A549 (cell line): ENCODE results near the gene GSK3B. TPM values are rescaled to one million over a fixed set of nuclear protein-coding genes. Genes with fewer than 3 reads are reported as not detected.
"Not testable (repeated sequence)": the region's sequence is repeated elsewhere in the genome, so short reads cannot be mapped to it uniquely, and the experiment has no call there.

ENCODE experiments used
- ATAC-seq, 2 experiments: fragments of 200-7000 bp in 1 of 2; fragments of >200 bp in 1 of 2; cut with Nextera tagmentation in 1 of 2; cut with Tn5 transposase in 1 of 2; 3 replicates each; pipeline versions ENCODE4 v1.8.0 to v1.9.1; 2018 to 2020; ENCODE audit warnings: mild to moderate bottlenecking in 1 of 2, moderate library complexity in 1 of 2
- CTCF ChIA-PET: fragments of 300-600 bp; sonication (Branson Sonifier 250); formaldehyde crosslinking; extraction: SDS; loops from one replicate; lab custom pipeline; 2021; ENCODE audit warnings: antibody characterized with exemption, inconsistent platforms; lab: Yijun Ruan, JAX
- POLR2A ChIA-PET: fragments of 350-600 bp; formaldehyde crosslinking; extraction: SDS; loops from one replicate; lab custom pipeline; 2021; ENCODE audit warnings: antibody characterized with exemption, inconsistent platforms; lab: Yijun Ruan, JAX
- DNase-seq, 2 experiments: peaks; one replicate each; pipeline versions ENCODE4 v3.0.0 to v3.0.0-alpha.2; 2011 to 2016; ENCODE audit warnings: low read depth in 1 of 2, low spot score in 1 of 2
- FAIRE-seq: peaks from 2 replicates; lab custom pipeline; 2011; peaks lifted over from hg19 to GRCh38; lab: Jason Lieb, UNC
- H3K27ac ChIP-seq, 2 experiments: fragments of >200 bp; sonication (Bioruptor Twin); formaldehyde crosslinking; 3 replicates each; pipeline ENCODE4 v1.5.1; 2016 to 2017
- H3K4me1 ChIP-seq: fragments of >200 bp; sonication (Bioruptor Twin); formaldehyde crosslinking; 3 replicates; pipeline ENCODE4 v1.6.1; 2016
- H3K4me2 ChIP-seq: fragments of >200 bp; sonication (Bioruptor Twin); formaldehyde crosslinking; 3 replicates; pipeline ENCODE4 v1.6.1; 2016
- H3K4me3 ChIP-seq: fragments of >200 bp; sonication (Bioruptor Twin); formaldehyde crosslinking; 3 replicates; pipeline ENCODE4 v1.5.1; 2016
- H3K9me3 ChIP-seq: fragments of >200 bp; sonication (Bioruptor Twin); formaldehyde crosslinking; 3 replicates; pipeline ENCODE4 v1.6.1; 2016
- EHF ChIP-seq: fragments of 250-450 bp; sonication (Bioruptor Pico); IDR thresholded peaks from 2 replicates; pipeline ENCODE4 v1.5.0; 2020; ENCODE audit warnings: mild to moderate bottlenecking
- EP300 ChIP-seq, 2 experiments: fragments of >200 bp; sonication (Bioruptor Twin); formaldehyde crosslinking; IDR thresholded peaks; 2 replicates in 1 of 2; 3 replicates in 1 of 2; pipeline ENCODE4 v1.6.1; 2016 to 2017
- ESRRA ChIP-seq: fragments of 150-350 bp; IDR thresholded peaks from 2 replicates; pipeline ENCODE4 v1.6.1; 2014; ENCODE audit warnings: mild to moderate bottlenecking, low read length, borderline replicate concordance
- HOXB13 ChIP-seq: fragments of 250-450 bp; sonication (Bioruptor Pico); IDR thresholded peaks from 2 replicates; pipeline ENCODE4 v1.5.0; 2020; ENCODE audit warnings: low read depth, mild to moderate bottlenecking, moderate library complexity
- JUN ChIP-seq, 2 experiments: fragments of >200 bp; sonication (Bioruptor Twin); formaldehyde crosslinking; IDR thresholded peaks; 2 replicates in 1 of 2; 3 replicates in 1 of 2; pipeline ENCODE4 v1.6.1; 2016 to 2017
- KDM5A ChIP-seq: fragments of 200-600 bp; sonication (generic); IDR thresholded peaks from 2 replicates; pipeline ENCODE4 v1.6.1; 2016; ENCODE audit warnings: antibody characterized with exemption, mild to moderate bottlenecking
- POLR2AphosphoS2 ChIP-seq: conservative IDR thresholded peaks from 2 replicates; pipeline ENCODE4 v1.6.1; 2012; ENCODE audit warnings: low read length, improper control_type of control experiment, inconsistent platforms
- RAD21 ChIP-seq, 2 experiments: fragments of >200 bp in 1 of 2; sonication (Bioruptor Twin) in 1 of 2; formaldehyde crosslinking in 1 of 2; IDR thresholded peaks in 1 of 2; conservative IDR thresholded peaks in 1 of 2; 2 replicates in 1 of 2; 3 replicates in 1 of 2; pipeline ENCODE4 v1.6.1; 2012 to 2018; ENCODE audit warnings: inconsistent platforms in 1 of 2
- RCOR1 ChIP-seq: fragments of 150-350 bp; IDR thresholded peaks from 2 replicates; pipeline ENCODE4 v1.6.1; 2014; ENCODE audit warnings: antibody characterized with exemption, low read length, low read depth
- RNF2 ChIP-seq: fragments of 200-600 bp; sonication (generic); IDR thresholded peaks from 2 replicates; pipeline ENCODE4 v1.6.1; 2016; ENCODE audit warnings: low read depth, mild to moderate bottlenecking, antibody characterized with exemption, moderate library complexity, borderline replicate concordance
- SREBF2 ChIP-seq: fragments of 450-650 bp; IDR thresholded peaks from 2 replicates; pipeline ENCODE4 v1.6.1; 2014; ENCODE audit warnings: mild to moderate bottlenecking, moderate library complexity
- TFCP2L1 ChIP-seq: fragments of 250-450 bp; sonication (Bioruptor Pico); IDR thresholded peaks from 2 replicates; pipeline ENCODE4 v1.5.0; 2021; ENCODE audit warnings: mild to moderate bottlenecking
- ZC3H11A ChIP-seq: fragments of 450-650 bp; IDR thresholded peaks from 2 replicates; pipeline ENCODE4 v1.6.1; 2014; ENCODE audit warnings: antibody characterized with exemption, mild to moderate bottlenecking
- ZFP36 ChIP-seq: fragments of 450-650 bp; IDR thresholded peaks from 2 replicates; pipeline ENCODE4 v1.6.1; 2014; ENCODE audit warnings: borderline replicate concordance; ENCODE audit not compliant: partially characterized antibody
- ZSCAN20 ChIP-seq: fragments of 250-450 bp; sonication (Bioruptor Pico); IDR thresholded peaks from 2 replicates; pipeline ENCODE4 v1.8.0; 2022; ENCODE audit warnings: mild to moderate bottlenecking, moderate library complexity
- WGBS: methylation state at CpG from one replicate; pipeline ENCODE4 v1.1.6; 2017; ENCODE audit errors: missing lambda C conversion rate; 5-methylcytosine and 5-hydroxymethylcytosine counted together
- polyA plus RNA-seq, 4 experiments: library from polyadenylated mRNA; depleted of rRNA in 3 of 4; stranded (reverse); fragments of >200 nt; fragmentation: RNase III in 1 of 4; extraction: RNeasy Plus Mini Kit Qiagen cat#74134 plus additional on column Dnase treatment in 1 of 4; gene quantifications; 2 replicates in 3 of 4; 3 replicates in 1 of 4; pipeline ENCODE4 v1.2.3, GENCODE V29; 2011 to 2017
- TF ChIP-seq, protein P1 (sequence below): fragments of 450-650 bp; IDR thresholded peaks from 2 replicates; pipeline ENCODE4 v1.6.1; 2014; ENCODE audit warnings: antibody characterized with exemption
- TF ChIP-seq, protein P2 (sequence below): IDR thresholded peaks from 2 replicates; pipeline ENCODE4 v1.6.1; 2012
- TF ChIP-seq, protein P3 (sequence below): fragments of 200-600 bp; sonication (generic); IDR thresholded peaks from 2 replicates; pipeline ENCODE4 v1.6.1; 2016; ENCODE audit warnings: antibody characterized with exemption, mild to moderate bottlenecking, moderate library complexity
- TF ChIP-seq, protein P4 (sequence below): fragments of 150-350 bp; IDR thresholded peaks from 2 replicates; pipeline ENCODE4 v1.6.1; 2014; ENCODE audit warnings: low read depth, mild to moderate bottlenecking, low read length

GSK3B gene
- polyA plus RNA-seq, 2 of the 4 experiments (the other 2 are of a cell fraction) = 30.0 to 49.8 TPM

DNA sequence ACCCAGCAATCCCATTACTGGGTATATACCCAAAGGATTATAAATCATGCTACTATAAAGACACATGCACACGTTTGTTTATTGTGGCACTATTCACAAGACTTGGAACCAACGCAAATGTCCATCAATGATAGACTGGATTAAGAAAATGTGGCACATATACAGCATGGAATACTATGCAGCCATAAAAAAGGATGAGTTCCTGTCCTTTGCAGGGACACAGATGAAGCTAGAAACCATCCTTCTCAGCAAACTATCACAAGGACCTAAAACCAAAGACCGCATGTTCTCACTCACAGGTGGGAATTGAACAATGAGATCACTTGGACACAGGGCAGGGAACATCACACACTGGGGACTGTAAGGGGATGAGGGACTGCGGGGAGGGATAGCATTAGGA is 107.4 kb downstream of the GSK3B start:
- H3K9me3 ChIP-seq, ATAC-seq, CTCF ChIA-PET, H3K4me3 ChIP-seq, FAIRE-seq, H3K27ac ChIP-seq, H3K4me1 ChIP-seq, H3K4me2 ChIP-seq, POLR2A ChIA-PET, DNase-seq: not testable (repeated sequence)
- 88% methylated on average over 4 of the region's 4 CpGs for WGBS

DNA sequence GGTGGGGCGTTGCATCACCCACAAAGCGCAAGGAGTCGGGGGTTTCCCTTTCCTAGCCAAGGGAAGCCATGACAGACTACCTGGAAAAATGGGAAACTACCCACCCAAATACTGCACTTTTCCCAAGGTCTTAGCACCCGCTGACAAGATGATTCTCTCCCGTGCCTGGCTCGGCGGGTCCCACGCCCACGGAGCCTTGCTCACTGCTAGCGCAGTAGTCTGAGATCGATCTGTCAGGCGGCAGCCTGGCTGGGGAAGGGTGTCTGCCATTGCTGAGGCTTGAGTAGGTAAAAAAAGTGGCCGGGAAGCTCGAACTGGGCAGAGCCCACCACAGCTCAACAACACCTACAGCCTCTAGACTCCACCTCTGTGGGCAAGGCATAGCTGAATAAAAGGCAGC is 112.9 kb downstream of the GSK3B start:
- POLR2A ChIA-PET = interaction anchor here (1.0 kb wide), 1 partner anchor 11 kb away, joined by 3 read pairs; no protein-coding TSS in a partner anchor
- TF ChIP-seq KDM5A (no peak), JUN (IDR thresholded peaks at IDR 0.05) (no peak), EP300 (IDR thresholded peaks at IDR 0.05) (no peak), ZFP36 (no peak), RAD21 (conservative IDR thresholded peaks at IDR 0.05 in 1 of 2, IDR thresholded peaks at IDR 0.05 in 1 of 2) (no peak), ESRRA (no peak), SREBF2 (no peak), EHF (no peak), ZC3H11A (no peak), ZSCAN20 (CRISPR knock-in tag) (no peak), RNF2 (no peak), RCOR1 (no peak), TFCP2L1 (CRISPR knock-in tag) (no peak), POLR2AphosphoS2 (no peak), HOXB13 (CRISPR knock-in tag) (no peak)
- TF ChIP-seq, protein P1, sequence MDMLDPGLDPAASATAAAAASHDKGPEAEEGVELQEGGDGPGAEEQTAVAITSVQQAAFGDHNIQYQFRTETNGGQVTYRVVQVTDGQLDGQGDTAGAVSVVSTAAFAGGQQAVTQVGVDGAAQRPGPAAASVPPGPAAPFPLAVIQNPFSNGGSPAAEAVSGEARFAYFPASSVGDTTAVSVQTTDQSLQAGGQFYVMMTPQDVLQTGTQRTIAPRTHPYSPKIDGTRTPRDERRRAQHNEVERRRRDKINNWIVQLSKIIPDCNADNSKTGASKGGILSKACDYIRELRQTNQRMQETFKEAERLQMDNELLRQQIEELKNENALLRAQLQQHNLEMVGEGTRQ = no peak
- TF ChIP-seq, protein P2, sequence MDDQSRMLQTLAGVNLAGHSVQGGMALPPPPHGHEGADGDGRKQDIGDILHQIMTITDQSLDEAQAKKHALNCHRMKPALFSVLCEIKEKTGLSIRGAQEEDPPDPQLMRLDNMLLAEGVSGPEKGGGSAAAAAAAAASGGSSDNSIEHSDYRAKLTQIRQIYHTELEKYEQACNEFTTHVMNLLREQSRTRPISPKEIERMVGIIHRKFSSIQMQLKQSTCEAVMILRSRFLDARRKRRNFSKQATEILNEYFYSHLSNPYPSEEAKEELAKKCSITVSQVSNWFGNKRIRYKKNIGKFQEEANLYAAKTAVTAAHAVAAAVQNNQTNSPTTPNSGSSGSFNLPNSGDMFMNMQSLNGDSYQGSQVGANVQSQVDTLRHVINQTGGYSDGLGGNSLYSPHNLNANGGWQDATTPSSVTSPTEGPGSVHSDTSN = no peak
- TF ChIP-seq, protein P3, sequence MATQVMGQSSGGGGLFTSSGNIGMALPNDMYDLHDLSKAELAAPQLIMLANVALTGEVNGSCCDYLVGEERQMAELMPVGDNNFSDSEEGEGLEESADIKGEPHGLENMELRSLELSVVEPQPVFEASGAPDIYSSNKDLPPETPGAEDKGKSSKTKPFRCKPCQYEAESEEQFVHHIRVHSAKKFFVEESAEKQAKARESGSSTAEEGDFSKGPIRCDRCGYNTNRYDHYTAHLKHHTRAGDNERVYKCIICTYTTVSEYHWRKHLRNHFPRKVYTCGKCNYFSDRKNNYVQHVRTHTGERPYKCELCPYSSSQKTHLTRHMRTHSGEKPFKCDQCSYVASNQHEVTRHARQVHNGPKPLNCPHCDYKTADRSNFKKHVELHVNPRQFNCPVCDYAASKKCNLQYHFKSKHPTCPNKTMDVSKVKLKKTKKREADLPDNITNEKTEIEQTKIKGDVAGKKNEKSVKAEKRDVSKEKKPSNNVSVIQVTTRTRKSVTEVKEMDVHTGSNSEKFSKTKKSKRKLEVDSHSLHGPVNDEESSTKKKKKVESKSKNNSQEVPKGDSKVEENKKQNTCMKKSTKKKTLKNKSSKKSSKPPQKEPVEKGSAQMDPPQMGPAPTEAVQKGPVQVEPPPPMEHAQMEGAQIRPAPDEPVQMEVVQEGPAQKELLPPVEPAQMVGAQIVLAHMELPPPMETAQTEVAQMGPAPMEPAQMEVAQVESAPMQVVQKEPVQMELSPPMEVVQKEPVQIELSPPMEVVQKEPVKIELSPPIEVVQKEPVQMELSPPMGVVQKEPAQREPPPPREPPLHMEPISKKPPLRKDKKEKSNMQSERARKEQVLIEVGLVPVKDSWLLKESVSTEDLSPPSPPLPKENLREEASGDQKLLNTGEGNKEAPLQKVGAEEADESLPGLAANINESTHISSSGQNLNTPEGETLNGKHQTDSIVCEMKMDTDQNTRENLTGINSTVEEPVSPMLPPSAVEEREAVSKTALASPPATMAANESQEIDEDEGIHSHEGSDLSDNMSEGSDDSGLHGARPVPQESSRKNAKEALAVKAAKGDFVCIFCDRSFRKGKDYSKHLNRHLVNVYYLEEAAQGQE = no peak
- TF ChIP-seq, protein P4, sequence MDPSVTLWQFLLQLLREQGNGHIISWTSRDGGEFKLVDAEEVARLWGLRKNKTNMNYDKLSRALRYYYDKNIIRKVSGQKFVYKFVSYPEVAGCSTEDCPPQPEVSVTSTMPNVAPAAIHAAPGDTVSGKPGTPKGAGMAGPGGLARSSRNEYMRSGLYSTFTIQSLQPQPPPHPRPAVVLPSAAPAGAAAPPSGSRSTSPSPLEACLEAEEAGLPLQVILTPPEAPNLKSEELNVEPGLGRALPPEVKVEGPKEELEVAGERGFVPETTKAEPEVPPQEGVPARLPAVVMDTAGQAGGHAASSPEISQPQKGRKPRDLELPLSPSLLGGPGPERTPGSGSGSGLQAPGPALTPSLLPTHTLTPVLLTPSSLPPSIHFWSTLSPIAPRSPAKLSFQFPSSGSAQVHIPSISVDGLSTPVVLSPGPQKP = no peak
- TF ChIP-seq, all 56 proteins: peak for 0
- Histone ChIP-seq H3K27ac (no peak overlapping the region), H3K9me3 (peaks cover 5% of the 10 kb centered on the region; the same call in 1 of the 3 replicates), H3K4me2 (no peak overlapping the region), H3K4me1 (no peaks in the 10 kb centered on the region), H3K4me3 (no peak overlapping the region)
- ATAC-seq = no peak
- CTCF ChIA-PET = no interaction called here
- 98% methylated on average over 14 of the region's 14 CpGs for WGBS
- FAIRE-seq = no peak
- DNase-seq = no peak
